GM19238 (cell line): Measurements from ENCODE around the gene LINC01488.

Source experiments
- DNase-seq: peaks from one replicate; pipeline ENCODE4 v3.0.0; 2011; ENCODE audit warnings: low spot score; ENCODE audit not compliant: insufficient read length

Gene LINC01488

DNA sequence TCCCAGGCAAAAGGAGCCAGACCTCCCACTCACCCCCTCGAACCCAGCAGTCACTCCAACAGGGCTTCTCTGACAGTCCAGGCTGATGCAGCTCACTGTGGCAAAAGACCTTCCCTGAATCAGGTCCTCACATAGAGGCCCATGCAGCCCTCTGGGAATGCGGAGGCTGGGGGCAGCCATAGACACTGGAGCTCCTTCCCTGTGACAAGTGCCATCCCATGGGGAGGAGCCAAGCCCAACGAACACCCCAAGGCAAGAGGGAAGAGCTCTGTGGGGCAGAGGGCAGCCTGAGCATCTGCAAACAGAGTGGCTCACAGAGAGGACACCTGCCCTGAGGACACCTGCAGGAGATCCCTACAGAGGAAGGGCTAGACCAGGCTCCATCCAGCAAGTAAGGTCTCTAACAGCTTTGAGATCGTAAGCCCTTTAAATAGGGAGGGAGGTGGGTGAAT, at the start of gene LINC01488:
TSS of gene LINC01488 (plus strand) at position 271 of the 452 bp plus-strand sequence.
- no peak for DNase-seq

DNA sequence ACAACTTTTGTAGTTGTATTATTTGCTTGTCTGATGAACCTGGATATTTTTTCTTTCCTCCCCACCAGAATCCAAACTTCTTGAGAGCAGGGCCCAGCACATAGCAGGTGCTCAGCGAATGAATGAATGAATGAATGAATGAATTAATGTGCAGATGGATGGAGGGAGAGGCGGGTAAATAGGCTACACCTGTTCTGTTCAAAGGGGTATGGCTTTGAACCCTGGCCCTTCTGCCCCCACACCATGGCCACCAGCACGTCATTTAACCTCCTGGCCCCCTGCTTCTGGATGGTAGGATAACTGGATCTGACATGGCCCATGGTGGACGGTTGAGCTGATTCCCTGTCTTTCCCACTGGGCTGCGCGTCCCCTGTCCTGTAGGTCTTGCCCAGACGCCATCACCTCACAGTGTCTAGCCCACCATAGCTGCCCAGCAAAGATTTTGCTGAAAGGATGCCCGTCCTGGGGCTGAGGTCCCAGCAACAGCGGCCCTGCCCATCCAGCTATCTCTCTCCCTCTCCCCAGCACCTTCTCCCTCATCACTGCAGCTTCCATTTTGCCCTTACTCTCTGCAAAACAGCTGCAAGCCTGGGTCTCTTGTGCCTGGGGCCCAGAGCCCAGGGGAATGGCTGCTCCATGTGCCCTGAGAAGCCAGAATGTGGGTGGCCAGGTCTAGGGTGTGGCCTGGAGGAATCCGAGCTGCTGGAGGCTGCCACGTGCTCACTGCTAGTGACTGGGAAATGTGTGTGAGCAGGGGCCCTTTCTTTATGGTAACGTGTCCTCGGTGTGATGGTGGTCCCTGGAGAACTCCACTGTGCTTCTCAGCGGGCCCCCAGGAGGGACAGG, 49.3 kb upstream of the LINC01488 start:
- no peak for DNase-seq

DNA sequence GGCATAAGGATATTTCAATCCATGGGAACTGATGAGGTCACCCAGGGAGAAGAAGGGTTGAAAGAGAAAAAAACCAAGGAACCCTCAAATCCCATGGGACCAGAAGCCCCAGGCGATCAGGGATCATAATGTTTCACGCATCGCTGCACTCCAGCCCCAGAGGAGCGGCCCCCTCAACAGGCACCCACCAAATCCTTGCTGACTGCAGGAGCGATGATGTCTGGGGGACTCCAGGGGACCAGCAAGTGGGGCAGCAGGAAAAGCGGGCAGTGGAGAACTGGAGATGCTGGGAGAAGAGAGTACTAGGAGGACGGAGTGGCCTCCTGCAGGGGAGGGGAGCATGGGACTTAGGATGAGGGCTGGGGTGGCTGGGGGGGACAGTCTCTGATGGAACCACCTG, 47.7 kb upstream of the LINC01488 start:
- no peak for DNase-seq

DNA sequence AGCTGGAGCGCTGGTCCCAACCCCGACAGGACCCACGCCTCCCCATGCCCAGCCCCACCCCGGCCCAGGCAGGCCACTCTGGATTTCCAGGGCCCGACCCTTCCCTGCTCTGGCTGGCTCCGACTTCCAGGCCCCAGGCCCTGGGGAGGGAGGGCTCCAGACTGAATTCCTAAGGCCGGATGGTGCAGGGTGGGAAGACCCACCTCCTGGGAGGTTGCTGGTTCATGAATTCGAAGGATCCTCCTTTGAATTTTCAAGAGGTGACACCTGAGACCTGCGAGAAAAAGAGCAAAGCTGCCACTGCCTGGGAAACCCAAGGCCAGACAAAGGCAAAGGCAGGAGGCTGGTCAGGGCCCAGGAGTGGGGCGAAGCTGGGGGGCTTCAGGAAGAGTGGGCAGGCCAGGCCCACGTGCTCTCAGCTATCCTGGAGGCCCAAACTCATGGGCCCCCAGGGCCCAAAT, 47.0 kb upstream of the LINC01488 start:
- no peak for DNase-seq

DNA sequence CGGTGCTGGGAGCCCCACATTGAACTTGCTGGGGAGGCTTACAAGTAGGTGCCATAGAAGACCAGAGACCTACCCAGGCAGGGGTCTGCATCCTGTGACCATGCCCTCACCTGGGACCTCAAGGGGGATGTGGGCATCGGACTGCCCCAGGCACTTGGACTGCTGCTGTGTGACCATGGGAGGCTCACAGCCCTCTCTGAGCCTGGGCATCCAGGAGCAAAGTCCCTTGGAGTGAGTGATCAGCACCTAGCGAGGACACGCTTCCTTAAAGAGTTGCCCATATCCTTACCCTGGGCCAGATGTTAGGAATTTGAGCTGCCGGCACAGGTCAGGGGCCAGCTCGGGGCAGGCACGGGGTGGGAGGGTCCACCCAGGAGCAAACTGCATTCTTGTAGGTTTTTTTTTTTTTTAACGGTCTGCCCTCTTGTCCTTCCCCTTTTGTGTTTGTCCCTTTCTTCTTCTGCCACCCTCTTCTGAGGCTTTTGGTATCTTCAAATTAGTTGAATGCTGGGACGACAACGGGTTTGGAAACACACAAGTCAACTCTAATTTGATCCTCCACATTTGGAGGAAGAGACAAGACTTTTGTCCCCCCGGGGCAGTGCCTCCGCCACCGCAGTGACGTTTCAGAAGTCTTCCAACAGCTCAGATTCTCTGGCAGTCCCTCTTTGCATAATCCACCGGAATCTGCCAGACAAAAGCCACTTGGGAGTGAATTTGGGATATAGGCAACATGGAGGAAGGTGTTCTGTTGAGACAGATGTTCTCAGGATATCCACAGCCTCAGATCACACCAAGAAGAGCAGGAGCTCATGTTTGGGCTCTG, 46.1 kb upstream of the LINC01488 start:
- DNase-seq, result no peak

DNA sequence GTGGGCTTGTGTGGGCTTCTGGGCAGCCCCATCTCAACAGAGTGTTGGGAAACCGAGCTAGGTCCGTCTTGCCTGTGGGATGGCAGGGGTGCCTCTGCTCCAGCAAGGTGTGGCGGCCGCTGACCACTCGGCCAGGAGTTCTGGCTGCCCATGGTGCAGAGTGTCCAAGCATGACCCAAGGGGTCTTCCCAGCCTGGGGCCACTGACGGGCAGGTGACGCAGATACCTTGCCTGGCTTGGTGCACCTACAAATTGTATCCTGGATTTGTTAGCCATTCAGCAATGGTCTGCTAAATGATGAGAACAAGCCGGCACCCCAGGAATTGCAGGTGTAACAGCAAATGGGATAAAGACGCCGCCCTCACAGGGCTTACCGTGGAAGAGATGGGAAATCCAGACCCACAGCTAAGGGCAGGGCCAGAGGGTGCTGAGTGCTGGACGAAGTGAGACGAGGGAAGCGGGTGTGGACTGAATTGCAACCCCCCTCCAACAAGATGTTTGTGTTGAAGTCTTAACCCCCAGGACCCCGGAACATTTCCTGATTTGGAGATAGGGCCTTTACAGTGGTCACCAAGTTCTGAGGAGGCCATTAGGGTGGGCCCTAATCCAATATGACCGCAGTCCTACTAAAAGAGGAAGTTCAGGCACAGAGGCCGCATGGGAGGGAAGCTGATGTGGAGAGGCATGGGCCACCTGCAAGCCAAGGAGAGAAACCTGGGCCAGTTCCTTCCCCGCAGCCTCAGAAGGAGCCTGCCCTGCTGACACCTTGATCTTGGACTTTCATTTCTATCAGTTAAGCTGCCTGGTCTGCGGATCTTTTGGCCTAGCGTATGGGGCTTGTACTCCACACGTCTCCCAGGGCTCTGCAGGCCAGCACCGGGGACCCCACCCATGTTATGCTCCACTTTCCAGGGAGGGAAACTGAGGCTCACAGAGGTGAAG, 45.2 kb upstream of the LINC01488 start:
- no peak for DNase-seq

DNA sequence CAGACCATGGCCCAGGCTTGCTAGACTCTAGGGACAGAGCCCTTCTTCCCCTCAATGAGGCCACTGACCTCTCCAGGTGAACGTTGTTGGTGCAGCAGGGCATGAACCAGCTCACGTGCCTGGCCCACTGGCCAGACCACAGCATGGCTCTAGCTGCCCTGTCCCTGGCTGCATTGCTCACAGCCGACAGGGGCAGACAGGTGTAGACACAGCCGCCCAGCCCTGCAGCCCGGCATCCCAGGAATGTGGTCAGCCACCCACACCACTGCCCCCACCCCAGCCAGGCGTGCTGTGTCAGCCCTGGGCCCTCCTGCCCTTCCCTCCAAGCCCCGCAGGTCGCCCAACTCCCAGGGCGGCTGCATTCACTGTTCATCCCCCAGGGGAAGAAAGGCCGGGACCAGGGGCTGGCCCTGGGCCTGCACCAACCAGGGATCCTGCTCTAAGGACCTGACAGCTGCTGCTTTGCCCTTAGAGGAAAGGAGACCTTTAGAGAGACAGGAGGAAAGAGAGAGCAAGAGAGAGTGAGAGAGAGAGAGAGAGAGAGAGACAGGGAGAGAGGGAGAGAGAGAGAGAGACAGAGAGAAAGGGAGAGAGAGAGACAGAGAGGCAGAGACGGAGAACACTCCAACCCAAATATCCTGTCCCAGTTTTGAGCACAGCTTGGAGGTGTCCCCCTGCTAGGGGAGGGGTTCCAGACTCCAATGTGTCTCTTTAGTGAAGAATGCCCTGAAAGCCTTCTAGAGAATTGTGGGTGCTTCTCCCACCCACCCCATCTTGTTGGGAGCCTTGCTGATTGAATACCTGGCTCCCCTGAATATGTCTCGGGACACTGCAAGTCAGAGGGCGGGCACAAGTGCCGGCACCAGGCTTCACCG, 44.2 kb upstream of the LINC01488 start:
- DNase-seq, result no peak

DNA sequence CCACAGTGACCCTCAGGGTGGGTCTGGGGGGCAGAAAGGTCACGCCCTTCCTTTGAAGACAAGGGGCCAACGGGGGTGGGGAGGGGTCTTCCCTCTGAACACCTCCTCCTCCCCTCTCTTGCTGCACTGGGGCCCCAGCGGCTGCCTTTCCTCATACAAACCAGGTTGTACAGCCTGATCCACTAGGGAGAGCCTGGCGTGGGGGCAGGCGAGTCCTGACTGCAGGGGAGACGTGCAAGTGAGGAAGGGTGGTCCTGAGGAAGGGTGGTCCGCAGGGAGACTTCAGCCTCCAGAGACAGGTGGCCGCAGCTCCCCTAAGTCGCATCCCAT, 43.6 kb upstream of the LINC01488 start:
- DNase-seq, result no peak

DNA sequence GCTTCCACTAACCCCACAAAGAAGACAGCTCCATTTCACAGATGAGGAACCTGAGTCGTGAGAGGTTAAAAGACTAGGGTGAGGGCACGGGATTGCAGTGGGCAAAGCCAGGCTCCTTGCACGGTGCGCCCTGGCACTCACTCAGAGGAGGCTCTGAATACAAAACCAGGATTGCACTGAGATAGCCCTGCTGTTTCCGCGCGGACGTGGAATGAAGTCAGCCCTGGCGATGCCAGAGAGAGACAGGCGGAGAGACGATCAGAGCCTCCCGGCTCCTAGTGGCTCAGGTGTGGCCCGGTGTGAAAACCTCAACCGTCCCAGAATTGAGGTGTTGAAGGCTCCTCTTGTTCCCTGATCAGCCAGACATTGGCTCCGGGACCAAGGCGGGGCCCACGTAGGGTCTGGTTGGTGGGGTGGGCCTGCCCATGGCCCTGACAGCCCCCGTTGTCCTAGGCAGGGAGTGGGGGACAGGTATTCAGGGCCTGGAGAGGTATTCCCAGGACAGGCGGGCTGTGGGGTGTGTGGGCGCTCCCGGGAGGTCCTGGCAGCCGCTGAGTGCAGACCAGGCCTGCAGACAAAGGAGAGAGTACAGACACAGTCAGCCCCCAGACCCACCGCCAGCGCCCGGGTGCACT, 43.1 kb upstream of the LINC01488 start:
- DNase-seq, result no peak

DNA sequence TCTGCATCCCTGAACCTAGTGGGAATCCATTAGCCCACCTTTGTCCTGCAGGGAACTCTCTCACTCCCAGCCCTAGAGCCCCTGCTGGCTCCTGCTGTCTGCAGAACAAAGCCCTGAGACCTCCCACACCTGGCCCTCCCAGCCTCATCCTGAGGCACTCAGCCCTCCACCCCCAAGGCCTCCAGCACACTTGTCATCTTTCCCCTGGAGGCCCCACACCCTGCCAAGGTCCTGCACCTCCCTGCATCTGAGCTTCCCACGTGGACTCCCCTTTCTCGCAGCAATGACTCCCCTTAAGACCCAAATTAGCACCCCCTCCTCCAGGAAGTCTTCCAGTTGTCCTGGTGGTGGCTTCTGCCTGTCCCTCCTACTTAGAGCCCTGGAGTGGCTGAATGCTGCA, 42.3 kb upstream of the LINC01488 start:
- DNase-seq, result no peak

DNA sequence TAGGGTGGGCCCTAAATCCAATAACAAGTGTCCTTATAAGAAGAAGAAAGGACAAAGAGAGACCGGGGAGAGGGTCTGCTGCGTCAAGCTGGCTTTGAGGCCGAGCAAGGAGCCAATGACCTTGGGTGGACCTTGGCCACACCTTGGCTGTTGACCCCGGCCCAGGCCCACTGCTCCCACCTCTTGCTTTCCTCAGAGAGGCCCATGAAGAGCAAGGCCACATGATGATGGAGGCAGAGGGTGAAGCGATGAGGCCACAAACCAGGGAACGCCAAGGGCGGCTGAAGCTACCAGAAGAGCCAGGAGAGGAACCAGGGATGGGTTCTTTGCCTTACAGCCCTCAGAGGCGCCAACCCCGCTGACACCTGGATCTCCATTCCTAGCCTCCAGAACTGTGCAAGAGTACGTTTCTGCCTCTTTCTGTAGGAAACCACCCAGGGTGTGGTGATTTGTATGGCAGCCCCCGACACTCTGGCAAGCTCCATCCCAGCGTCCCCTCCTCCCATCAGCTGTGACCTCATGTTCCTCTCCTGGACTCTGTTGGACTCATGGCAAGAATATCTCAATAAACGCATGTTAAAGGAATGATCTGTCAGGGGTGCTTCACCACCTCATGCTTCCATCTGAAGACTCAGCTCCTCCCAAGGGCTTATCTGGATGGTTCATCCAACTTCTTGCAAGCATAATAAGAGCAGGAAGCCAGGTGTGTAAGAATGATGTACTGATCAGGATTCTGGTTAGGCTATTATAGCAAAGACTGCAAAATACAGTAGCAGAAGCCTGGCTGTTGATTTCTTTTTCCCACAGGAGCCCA, 41.6 kb upstream of the LINC01488 start:
- DNase-seq, result no peak

DNA sequence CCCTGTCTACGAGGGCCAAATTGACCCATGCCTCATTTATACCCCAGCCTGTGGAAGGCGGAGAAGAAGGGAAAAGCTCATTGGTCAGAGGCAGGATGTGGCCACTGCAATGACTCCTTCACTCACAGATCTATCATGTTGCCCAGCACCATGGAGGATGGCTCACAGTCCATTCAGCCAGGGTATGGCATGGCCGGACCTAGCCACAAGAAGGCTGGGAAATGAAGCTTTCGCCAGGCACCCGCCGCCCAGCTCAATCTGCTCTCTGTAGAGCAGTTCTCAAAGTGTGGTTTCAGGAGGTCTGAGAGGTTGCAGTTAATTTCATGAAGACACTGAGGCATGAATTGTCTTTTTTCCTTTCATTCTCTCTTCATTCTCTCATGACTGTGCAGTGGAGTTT, 40.6 kb upstream of the LINC01488 start:
- no peak for DNase-seq

DNA sequence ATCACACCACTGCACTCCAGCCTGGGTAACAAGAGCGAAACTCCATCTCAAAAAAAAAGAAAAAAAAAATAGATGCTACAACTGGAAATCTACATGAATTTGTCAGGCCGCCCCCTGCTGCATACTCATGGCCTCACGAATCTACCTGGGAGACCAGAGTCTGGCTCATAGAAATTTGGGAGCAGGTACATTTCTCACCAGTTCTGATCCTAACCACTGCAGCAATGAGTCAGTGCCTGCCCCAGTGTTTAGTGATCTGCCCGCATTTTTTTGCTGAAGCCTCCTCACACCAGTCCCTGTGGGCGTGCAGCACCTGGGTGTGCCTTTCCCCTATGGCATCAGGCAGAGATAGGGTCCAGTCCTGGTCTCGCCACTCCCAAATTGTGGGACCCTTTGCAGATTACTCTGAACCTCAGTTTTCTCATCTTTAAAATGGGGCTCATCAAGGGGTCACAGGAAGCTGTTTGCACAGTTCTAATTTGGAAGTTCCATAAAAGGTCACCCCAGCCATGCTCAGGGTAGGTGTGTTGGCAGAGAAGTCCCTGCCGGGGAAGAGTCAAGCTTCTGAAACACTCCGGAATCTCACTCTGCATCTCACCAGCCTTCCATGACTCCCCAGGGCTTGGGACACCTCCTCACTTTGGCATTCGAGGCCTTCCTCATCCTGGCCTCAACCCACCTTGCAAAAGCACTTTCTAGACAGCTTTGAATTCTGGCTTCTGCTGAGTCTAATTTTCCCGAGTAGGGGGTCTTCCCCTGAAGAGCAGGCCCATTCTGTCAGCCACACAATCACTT, 39.3 kb upstream of the LINC01488 start:
- DNase-seq, result no peak

DNA sequence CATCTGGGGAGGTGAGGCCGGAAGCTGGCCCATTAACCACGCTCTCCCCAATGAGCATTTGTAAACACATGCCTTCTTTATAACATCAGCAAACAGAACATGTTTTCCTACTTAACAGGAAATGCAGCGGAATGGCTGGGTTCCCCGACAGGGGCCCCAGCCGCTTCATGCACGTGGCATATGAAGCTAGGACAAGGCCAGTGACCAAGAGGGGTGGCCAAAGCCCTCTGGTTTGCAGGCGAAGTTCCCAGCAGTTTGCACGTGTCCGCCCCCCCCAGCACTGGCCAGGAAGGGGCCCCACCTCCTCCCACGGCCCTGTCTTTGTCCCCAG, 38.7 kb upstream of the LINC01488 start:
- no peak for DNase-seq

DNA sequence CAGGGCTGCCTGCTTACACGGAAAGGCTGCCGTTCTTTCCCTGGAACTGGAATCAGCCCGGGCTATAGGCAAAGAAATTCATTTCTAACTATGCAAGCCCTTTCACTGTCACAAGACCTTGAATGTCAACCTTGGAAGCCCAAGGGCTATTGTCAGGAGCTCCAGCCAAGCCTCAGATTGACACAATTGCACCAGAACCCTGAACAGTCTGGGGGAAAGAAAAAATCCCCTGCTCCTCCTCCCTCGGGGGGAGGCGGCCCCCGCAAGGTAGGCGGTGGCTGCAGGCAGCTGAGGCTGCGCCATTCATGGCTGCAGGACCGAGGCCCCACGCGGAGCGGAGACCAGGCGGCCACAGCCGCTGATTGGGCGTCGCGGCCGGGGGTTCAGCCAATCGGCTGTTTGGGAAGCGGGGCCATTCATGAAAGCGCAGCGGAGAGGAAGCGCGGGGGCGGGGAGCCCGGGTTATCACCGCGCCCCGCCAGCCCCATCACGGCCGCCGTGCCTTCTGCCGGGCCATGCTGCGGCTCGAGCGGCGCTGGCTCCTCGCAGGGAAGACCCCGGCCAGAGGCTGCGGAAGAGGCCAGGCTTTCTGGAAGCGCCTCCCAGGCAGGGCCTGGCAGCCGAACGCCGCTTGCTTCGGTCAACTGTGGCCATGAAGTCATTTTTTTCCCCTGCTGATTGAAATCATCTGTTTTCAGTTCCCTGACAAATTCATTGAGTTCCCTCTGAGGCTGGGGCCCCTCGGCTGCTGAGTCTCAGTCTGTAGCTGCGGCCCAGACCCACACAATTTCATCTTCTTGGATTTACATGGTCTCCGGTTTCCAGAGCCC, 38.1 kb upstream of the LINC01488 start:
- peak; percentile 90 for DNase-seq

DNA sequence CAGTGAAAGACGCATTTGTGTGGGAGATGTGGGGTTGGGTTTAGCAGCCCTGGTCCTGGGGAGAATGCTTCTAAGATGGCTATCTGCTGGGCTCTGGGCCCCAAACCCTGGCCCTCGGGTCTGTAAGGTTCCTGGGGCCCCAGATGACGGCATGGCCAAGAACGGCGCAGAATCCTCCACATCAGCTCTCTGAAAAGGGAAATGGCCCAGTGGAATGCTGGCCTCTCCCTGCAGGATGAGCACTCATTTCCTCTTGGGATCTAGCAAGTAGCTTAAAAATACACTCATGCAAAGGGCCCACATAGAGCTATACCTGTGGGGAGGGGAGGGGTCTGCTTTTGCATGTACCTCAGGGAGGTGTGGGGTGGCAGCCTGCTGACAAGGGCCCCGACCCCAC, 37.5 kb upstream of the LINC01488 start:
- no peak for DNase-seq

DNA sequence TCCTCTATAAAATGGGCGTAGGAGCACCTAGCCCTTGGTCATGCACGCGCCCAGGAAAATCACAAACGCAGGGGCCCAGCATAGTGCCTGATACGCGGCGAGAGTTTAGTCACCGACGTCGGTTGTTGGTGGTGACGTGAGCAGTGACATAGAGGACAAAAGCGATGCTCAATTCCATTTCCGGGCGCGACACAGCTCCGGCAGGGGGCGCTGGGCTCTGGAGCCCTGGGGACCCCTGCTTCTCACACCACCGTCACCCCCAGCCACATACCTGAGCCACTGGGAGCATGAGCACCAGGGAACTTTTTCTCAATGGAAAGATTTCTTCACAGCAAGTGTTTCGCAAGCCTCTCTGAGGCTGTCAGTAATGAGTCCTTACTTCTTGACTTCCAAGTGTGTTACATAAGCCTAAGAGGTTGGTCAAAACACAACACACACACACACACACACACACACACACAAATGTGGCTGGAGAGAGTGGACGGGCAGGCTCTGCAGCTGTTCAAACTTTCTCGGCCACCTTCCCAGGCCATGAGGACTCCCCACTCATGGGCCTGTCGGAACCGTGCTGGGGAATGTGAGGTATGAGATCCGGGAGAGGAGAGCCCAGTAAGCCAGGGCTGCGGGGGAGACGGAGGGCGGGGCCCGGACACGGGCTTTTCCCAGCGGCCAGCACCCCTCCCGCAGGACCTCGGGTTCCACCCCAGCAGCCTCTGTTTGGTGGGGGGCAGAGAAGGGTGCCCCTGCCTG, 36.9 kb upstream of the LINC01488 start:
- no peak for DNase-seq
